GM10266 (cell line): ENCODE measurements around the gene ZNF428.
A peak's percentile ranks its signal among the peaks of the same experiment; 100 is the strongest.
"Not testable (repeated sequence)": the region's sequence is repeated elsewhere in the genome, so short reads cannot be mapped to it uniquely, and the experiment has no call there.

ENCODE experiments used
- DNase-seq: peaks from one replicate; pipeline ENCODE4 v3.0.0; 2012; ENCODE audit errors: extremely low spot score
- TF ChIP-seq, protein P1 (sequence below): IDR thresholded peaks from 2 replicates; pipeline ENCODE4 v1.5.1; 2012; ENCODE audit warnings: mild to moderate bottlenecking, low read depth; ENCODE audit not compliant: control insufficient read depth, insufficient read depth; ENCODE audit errors: missing control alignments

The ZNF428 gene

DNA sequence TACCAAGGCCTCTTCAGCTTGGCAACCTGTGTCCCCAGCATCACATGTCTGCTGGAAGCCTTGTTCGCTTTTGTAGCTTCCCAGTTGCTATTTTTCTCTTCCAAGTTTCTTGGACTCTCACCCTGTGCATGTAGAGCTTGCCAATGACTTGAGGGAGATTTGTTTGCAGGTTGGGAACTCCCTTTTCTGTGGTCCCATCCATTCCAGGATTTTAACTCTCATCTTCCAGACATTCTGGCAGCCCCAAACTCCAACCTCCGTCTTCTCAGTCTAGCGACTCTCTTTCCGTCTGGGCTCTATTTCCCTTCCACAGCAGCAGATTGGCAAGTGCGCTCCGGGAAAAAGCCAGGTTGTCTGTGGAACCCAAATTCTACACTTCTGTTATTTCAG, 41.5 kb upstream of the ZNF428 start:
- no peak for DNase-seq
- TF ChIP-seq, protein P1, sequence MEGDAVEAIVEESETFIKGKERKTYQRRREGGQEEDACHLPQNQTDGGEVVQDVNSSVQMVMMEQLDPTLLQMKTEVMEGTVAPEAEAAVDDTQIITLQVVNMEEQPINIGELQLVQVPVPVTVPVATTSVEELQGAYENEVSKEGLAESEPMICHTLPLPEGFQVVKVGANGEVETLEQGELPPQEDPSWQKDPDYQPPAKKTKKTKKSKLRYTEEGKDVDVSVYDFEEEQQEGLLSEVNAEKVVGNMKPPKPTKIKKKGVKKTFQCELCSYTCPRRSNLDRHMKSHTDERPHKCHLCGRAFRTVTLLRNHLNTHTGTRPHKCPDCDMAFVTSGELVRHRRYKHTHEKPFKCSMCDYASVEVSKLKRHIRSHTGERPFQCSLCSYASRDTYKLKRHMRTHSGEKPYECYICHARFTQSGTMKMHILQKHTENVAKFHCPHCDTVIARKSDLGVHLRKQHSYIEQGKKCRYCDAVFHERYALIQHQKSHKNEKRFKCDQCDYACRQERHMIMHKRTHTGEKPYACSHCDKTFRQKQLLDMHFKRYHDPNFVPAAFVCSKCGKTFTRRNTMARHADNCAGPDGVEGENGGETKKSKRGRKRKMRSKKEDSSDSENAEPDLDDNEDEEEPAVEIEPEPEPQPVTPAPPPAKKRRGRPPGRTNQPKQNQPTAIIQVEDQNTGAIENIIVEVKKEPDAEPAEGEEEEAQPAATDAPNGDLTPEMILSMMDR = no peak

DNA sequence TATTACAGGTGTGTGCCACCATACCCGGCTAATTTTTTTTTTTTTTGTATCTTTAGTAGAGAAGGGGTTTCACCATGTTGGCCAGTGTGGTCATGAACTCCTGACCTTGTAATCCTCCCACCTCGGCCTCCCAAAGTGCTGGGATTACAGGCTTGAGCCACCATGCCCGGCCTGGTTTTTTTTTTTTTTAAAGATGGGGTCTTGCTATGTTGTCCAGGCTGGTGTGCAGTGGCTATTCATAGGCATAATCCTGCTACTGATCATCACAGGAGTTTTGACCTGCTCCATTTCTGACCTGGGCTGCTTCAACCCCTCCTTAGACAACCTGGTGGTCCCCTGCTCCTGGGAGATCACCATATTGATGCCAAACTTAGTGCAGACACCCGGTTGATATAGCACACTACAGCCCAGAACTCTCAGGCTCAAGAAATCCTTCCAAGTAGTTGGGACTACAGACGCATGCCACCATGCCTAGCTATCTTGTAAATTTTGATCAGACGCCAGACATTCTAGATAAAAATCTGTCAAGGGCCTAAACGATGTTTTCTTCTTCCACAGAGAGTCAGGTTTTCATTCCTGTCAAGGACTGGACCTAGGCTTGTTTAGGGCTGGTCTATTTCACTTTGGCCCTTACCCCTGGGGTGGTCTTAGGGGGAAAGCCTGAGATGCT, 41.0 kb upstream of the ZNF428 start:
- TF ChIP-seq, protein P1 = no peak
- no peak for DNase-seq

DNA sequence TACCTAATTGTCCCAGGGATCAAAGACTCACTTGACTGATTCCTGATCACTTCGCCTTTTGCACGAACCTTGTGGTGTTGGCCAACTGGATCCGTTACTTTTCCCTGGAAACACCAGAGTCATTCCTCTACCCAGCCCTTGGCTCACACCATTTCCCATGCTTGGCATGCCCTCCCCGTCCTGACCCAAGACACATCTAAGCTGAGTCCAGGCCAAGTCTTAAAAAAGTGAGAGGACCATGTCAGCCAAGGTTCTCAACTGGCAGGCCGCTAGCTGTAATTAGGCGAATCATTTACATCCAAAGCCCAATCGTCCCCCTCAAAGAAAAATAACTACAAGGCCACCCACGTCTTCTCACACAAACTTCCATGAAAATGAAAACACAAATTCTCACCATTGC, 39.1 kb upstream of the ZNF428 start:
- TF ChIP-seq, protein P1 = no peak
- no peak for DNase-seq

DNA sequence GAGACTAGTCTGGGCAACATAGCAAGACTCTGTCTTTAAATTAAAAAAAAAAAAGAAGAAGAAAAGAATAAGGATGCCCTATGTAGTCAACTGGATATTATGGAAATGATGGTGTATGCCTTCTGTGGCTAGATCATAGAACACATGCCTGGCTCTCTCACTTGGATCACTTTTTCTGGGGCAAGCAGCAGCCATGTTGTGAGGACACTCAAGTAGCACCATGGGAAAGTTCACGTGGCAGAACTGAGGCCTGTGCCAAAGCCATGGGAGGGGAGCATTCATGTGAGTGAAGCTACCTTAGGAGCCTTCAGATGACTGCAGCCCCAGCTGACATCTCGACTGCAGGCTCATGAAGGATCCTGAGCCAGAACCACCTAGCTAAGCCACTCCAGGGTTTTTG, 38.6 kb upstream of the ZNF428 start:
- TF ChIP-seq, protein P1 = no peak
- no peak for DNase-seq

DNA sequence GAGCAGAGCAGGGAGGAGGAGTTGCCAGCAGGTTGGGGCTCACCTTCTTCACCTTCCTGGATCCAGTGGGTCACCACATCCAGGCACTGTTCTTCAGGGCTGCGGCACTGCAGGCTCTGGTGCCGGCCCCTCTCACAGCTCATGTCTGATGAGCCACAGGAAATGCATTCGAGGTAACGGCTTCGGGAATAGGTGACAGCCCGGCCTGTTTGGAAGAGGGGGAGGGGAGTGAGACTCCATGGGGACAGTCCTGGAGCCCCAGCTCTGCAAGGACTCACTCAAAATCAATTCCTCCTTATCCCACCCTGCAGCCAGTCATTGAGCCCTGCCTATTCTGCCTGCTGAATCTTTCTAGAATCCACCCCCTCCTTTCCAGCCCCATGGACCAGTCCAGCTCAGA, 37.0 kb upstream of the ZNF428 start:
- TF ChIP-seq, protein P1 = no peak
- DNase-seq = no peak

DNA sequence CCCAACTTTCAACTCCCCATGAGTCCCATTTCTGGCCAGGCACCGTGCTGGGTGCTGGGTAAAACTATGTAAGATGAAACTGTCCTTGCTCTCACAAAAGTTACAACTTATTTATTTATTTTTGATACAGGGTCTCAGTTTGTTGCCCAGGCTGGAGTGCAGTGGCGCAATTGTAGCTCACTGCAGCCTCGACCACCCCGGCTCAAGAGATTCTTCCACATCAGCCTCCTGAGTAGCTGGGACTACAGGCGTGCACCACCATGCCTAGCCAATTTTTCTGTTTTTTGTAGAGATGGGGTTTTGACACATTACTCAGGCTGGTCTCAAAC, 33.1 kb upstream of the ZNF428 start:
- TF ChIP-seq, protein P1 = no peak
- DNase-seq = no peak

DNA sequence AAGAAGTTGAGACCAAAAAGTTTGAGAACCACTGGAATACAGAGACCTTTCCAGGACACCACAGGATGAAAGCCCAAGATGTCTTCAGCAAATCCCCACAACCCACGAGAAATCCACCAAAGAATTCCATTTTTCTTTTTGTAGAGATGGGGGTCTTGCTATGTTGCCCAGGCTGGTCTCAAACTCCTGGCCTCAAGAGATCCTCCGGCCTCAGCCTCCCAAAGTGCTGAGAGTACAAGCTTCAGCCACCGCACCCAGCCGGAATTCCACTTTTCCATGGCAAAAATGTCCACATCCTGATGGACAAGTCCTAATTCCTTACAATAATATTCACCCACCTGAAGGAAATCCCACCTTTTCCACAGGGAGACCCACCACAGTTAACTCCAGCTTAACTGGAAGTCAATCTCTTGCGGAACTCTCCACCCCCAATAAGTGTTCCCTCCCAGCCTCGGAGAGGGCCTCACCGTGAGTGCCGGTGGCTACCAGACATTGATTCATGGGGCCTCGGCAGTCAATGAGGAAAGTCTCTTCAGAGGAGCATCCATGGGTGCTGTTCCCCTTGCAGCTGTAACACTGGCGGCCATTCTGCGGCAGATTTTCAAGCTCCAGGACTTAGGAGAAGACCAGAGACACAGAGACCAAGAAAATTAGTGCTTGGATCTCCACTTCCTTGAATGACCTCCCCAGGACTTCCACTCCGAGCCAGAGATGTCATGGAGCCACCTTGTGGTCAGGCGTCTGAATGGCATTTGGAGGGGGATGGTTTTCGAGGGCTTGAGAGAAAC, 32.5 kb upstream of the ZNF428 start:
- DNase-seq = peak; percentile 65

DNA sequence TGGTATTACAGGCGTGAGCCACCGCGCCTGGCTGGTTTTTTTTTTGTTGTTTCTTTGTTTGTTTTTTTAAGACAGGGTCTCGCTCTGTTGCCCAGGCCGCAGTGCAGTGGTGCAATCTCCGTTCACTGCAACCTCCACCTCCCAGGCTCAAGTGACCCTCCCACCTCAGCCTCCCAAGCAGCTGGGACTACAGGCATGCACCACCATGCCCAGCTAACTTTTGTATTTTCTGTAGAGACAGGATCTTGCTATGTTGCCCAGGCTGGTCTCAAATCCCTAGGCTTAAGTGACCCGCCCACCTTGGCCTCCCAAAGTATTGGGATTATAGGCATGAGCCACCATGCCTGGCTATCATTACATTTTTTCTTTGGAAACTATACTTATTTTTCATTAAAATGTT, 30.8 kb upstream of the ZNF428 start:
- not testable (repeated sequence) for DNase-seq

More for the DNA sequence above, 32.5 kb upstream of the ZNF428 start:
- TF ChIP-seq, protein P1 = peak; percentile 68
